Retina (tissue), 1 donor: ENCODE results near the gene FGD5.

ENCODE experiments used
- DNase-seq: peaks from one replicate; pipeline ENCODE4 v3.0.0-alpha.2; 2016

The FGD5 gene

GRCh38 chr3:14789640-14790285 is 29.0 kb upstream of the FGD5 start:
- DNase-seq: no peak

GRCh38 chr3:14791343-14791945 is 27.3 kb upstream of the FGD5 start:
- DNase-seq: peak; percentile 56

- DNase-seq: no peak
Observed at GRCh38 chr3:14792691-14793121, 26.1 kb upstream of the FGD5 start.

- DNase-seq: no peak
Observed at GRCh38 chr3:14793126-14793857, 25.5 kb upstream of the FGD5 start.

GRCh38 chr3:14793858-14794234 is 24.9 kb upstream of the FGD5 start:
- no peak for DNase-seq

- no peak for DNase-seq
Observed at GRCh38 chr3:14794435-14794834, 24.3 kb upstream of the FGD5 start.

GRCh38 chr3:14795996-14796395 is 22.8 kb upstream of the FGD5 start:
- no peak for DNase-seq

- DNase-seq: no peak
Observed at GRCh38 chr3:14796403-14797077, 22.2 kb upstream of the FGD5 start.

GRCh38 chr3:14797731-14798130 is 21.0 kb upstream of the FGD5 start:
- DNase-seq: no peak

GRCh38 chr3:14798231-14798630 is 20.5 kb upstream of the FGD5 start:
- no peak for DNase-seq

GRCh38 chr3:14799146-14799545 is 19.6 kb upstream of the FGD5 start:
- DNase-seq: no peak

GRCh38 chr3:14801031-14801430 is 17.7 kb upstream of the FGD5 start:
- no peak for DNase-seq

- no peak for DNase-seq
Observed at GRCh38 chr3:14801668-14802380, 16.9 kb upstream of the FGD5 start.

GRCh38 chr3:14802381-14802731 is 16.4 kb upstream of the FGD5 start:
- no peak for DNase-seq

- DNase-seq: no peak
Observed at GRCh38 chr3:14803101-14803980, 15.4 kb upstream of the FGD5 start.

- no peak for DNase-seq
Observed at GRCh38 chr3:14803981-14804834, 14.6 kb upstream of the FGD5 start.

GRCh38 chr3:14804835-14805780 is 13.7 kb upstream of the FGD5 start:
- no peak for DNase-seq

- DNase-seq: no peak
Observed at GRCh38 chr3:14805961-14806537, 12.7 kb upstream of the FGD5 start.

GRCh38 chr3:14806641-14807263 is 12.0 kb upstream of the FGD5 start:
- no peak for DNase-seq
